Effector CD8-positive, alpha-beta T cell (primary cell): ENCODE data around the gene FBRS.
"Not testable (repeated sequence)": the region's sequence is repeated elsewhere in the genome, so short reads cannot be mapped to it uniquely, and the experiment has no call there.

Experiments used
- DNase-seq: peaks from one replicate; lab custom pipeline; 2025; lab: John Stamatoyannopoulos, UW

FBRS gene

DNA sequence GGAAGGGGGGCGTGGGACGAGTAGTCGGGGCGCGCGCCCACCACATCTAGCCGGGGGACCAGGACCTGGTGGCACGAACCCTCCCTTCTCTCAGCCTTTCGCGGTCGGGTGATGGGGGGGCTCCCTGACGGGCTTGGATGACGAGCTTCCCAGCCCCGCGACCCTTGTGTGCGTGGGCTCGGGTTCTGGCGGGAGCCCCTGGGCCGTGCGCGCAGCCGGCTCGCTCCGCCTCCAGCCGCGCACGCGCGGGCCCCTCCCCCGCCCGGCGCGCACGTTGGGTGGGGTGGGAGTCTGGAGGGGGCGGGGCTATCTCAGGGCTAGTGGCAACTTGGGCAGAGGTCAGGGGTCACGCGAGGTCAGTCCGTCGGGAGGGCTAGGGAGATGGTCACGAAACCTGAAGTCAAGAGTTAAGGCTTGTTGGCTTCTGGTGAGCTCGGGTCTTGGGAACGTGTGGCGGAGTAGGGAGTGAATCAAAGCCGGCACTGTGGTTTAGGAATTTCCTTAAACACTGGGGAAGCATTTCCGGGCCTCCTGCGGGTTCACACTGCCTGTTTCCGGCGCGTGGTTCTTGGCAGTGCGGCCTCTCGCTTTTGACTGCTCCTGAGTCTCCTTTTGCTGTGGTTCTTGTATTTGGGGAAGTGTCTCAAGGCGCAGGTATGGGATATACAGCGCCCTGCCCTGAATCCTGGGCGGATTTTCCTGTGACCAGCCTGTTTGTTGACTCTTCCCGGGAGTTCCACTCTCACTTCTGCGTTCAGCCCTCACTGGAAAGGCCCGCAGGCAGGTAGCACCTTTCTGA lies 40.8 kb downstream of the FBRS start, which contains the start of gene SRCAP:
SRCAP (plus strand) TSS at position 356 of the 799 bp plus-strand sequence. CDS start 1,654 bp downstream, outside the sequence.
- DNase-seq = peak; percentile 77

DNA sequence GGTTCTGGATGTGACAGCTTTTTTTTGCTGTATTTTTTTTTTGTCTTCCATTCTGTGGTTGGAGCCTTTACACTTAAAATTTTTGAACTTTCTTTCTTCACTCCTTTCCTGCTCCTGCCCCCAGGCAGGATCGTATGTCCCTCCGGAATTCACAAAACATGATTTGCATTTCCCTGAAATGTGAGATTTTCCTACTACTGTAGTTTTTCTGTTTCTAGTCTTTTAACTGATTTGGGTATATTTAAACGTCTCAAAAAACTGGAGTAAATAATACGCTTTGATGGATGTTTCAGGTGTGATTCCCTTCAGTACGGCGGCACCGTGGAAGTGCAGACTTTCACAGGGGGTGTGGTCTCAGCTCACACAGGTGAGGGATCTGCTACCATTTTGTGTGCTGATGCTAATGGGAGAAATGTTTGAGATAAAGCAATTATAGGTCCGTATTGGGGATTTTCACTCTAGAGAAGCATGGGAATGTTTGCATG lies 41.4 kb downstream of the FBRS start:
- no peak for DNase-seq

DNA sequence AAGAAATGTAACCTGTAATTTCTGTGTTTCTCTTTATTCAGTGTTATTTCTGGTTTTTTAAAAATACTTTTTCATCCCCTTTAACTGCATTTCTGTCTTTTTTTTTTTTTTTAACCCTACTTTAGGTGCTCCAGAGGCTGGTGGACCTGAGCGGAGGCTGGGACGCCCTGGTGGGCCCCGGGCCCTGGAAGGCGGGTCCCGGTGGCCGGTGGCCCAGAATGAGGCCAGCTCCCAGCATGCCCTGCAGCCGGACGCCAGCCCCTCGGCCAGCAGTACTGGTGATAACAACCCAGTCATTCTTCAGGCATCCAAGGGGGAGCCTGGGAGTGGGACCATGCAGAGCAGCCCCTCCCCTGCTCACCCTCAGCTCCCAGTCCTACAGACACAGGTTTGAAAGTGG lies 42.3 kb downstream of the FBRS start:
- DNase-seq = no peak

DNA sequence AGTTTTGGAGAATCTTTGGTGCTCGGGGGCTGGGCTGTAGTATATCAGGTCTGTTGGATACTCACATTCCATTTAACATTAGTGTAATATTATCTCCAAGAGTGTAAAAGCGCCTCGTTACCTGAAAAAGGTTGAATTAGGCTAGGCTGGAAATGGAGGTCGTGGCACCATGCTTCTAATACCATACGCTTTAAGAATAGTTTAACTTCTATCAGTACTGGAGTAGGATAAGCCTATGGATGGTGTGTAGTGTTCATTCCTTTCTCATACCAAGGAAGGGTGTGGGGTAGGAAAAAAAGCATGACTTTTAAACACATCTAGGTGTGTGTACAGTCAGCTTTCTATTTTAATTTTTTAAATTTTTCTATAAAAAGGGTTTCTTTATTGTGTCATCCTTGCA lies 42.7 kb downstream of the FBRS start:
- DNase-seq = no peak

DNA sequence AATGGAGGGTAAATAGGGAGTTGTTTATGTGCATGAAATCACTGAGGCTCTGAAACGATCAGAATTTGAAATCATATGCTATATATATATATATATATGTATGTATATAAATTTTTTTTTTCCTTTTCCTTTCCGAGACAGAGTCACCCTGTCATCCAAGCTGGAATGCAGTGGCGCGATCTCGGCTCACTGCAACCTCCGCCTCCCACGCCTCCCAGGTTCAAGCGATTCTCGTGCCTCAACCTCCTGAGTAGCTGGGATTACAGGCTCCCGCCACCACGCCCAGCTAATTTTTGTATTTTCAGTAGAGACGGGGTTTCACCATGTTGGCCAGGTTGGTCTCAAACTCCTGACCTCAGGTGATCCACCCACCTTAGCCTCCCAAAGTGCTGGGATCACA lies 44.8 kb downstream of the FBRS start:
- DNase-seq = not testable (repeated sequence)

DNA sequence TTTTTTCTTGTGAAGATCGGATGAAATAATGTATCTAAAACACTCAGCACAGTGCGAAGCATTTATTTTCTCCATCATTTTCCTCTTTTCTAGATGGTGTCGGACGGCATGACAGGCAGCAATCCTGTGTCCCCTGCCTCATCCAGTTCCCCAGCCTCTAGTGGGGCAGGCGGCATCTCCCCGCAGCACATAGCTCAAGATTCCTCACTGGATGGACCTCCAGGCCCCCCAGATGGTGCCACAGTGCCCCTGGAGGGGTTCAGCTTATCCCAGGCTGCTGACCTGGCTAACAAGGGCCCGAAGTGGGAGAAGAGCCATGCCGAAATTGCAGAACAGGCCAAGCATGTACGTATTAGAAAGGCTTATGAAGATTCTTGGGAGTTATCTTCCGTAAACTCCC lies 45.7 kb downstream of the FBRS start:
- no peak for DNase-seq

DNA sequence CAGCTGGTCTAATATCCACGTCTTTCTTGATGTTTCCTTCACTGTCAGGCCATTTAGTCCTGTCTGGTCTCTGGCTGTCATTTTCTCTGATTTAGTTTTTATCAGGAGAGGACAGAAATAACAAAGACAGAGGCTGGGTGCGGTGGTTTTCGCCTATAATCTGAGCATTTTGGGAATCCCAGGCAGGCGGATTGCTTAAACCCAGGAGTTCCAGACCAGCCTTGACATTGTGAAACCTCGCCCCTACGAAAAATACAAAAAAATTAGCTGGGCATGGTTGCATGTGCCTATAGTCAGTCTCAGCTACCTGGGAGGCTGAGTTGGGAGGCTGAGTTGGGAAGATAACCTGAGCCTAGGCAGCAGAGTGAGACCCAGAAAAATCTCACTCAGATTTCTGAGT lies 47.8 kb downstream of the FBRS start:
- DNase-seq = no peak

DNA sequence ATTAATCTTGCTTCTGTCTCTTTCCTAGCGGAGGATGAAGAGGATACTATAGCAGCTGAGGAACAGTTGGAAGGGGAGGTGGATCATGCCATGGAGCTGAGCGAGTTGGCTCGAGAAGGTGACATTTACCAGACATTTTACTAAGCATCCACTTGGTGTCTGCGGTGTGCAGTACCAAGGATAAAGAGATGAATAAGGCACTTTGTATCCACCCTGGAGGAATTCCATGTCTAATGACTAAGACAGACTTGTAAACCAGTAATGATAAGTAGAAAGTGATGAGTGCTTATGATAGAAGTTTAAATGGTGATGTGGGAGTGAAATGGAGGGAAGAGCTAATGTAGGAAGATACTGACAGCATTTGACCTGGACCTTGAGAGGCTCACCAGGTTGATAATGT lies 52.7 kb downstream of the FBRS start:
- no peak for DNase-seq

DNA sequence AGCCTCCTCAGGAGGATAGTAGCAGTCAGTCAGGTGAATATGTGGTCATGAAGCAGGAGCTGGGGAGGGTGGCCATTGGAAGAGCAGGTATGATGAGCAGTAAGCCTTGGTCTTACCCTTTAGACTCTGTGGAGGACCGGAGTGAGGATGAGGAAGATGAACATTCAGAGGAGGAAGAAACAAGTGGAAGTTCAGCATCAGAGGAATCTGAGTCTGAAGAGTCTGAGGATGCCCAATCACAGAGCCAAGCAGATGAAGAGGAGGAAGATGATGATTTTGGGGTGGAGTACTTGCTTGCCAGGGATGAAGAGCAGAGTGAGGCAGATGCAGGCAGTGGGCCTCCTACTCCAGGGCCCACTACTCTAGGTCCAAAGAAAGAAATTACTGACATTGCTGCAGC lies 53.5 kb downstream of the FBRS start:
- DNase-seq = no peak

DNA sequence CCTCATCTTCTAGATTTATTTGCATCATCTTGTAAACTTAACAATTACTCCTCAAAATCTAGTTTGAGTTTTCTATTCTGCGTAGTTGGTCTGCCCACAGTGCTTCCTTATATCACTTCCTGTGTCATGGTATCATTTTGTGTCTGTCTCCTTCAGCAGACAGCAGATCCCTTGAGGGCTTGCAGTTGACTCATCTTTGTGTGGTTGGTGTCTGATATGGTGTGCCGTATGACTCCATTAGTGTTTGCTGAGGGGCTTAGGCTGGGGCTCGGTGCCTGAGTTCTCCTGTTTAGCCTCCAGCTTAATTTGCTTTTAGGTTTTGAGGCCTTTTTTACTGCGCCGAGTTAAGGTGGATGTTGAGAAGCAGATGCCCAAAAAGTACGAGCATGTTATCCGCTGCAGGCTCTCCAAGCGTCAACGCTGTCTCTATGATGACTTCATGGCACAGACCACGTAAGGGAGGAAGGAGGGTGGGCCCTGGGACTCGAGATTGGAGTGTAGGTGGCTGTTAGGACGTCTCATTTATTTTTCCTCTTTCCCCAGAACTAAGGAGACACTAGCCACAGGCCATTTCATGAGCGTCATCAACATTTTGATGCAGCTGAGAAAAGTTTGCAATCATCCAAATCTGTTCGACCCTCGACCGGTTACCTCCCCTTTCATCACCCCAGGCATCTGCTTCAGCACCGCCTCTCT lies 57.7 kb downstream of the FBRS start:
- no peak for DNase-seq

DNA sequence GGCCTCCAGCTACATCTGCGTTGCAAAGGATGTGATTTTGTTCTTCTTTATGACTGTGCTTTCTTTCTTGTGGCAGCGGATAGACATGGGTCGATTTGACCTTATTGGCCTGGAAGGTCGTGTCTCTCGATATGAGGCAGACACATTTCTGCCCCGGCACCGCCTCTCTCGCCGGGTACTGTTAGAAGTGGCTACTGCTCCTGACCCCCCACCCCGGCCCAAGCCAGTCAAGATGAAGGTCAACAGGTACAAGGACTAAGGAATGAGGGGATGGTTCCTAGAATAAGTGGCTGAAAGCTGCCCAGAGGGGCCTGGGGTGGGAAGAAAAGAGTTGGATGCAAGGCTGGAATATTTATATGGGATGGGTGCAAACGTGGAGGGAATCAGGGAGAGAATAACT lies 61.9 kb downstream of the FBRS start:
- no peak for DNase-seq
